ENCODE data around the gene ARHGEF1. TPM values are rescaled to one million over a fixed set of nuclear protein-coding genes. Genes with fewer than 3 reads are reported as not detected.
"Not testable (repeated sequence)": the region's sequence is repeated elsewhere in the genome, so short reads cannot be mapped to it uniquely, and the experiment has no call there.

The ARHGEF1 gene
- total and polyA plus RNA-seq, 12 donors = 20.2 to 143 (median 30.2) TPM

- TF ChIP-seq CTCF (IDR thresholded peaks at IDR 0.05) = peak; percentile 29 to 77 (median 71)
- Histone ChIP-seq H3K9me3 (no peaks in the 10 kb centered on the region), H3K4me1 (peaks cover 0 to 96% (median 37%) of the 10 kb centered on the region in 9 donors), H3K27ac (peak overlapping the region in 4 of 10 donors; percentile 1 to 78 (median 38)), H3K4me3 (no peak overlapping the region), H3K27me3 (no peaks in the 10 kb centered on the region), H3K36me3 (peaks cover 0 to 45% (median 32%) of the 10 kb centered on the region in 9 donors)
- ATAC-seq = peak; percentile 46 to 75 (median 67)
- 51 to 59% methylated on average over 18 of the region's 18 CpGs for WGBS, 2 donors
- intact Hi-C loops (cut with DNase I) = loop anchor here (1.0 to 10.0 kb wide), 9 partner anchors 59 to 84 kb away; partner anchors contain the start of gene RABAC1 (in 3 of the 10)
- peak; percentile 47 to 61 for DNase-seq
These were observed 10.0 kb upstream of the ARHGEF1 start for GRCh38 chr19:41872775-41873647.

GRCh38 chr19:41875973-41876372 lies 7.0 kb upstream of the ARHGEF1 start:
- H3K27me3 ChIP-seq, H3K9me3 ChIP-seq, ATAC-seq, DNase-seq, H3K4me3 ChIP-seq: not testable (repeated sequence)
- Histone ChIP-seq H3K4me1 (peaks cover 0 to 74% (median 24%) of the 10 kb centered on the region in 9 donors), H3K36me3 (peaks cover 0 to 16% (median 13%) of the 10 kb centered on the region in 9 donors), H3K27ac (peak overlapping the region in 1 of 10 donors; percentile 86)
- 81 to 86% methylated on average over 3 of the region's 3 CpGs for WGBS, 2 donors
- intact Hi-C loops (cut with DNase I) = loop anchor here in 3 of 10 donors (5.0 to 10.0 kb wide), 2 partner anchors 59 to 61 kb away; no protein-coding TSS in a partner anchor

- Histone ChIP-seq H3K27me3 (no peaks in the 10 kb centered on the region), H3K27ac (peak within 1 kb of the TSS in 1 of 10 donors; percentile 86), H3K4me3 (no peak within 1 kb of the TSS), H3K36me3 (peaks cover 0 to 4% (median 2%) of the 10 kb centered on the region in 9 donors), H3K4me1 (peaks cover 0 to 68% (median 15%) of the 10 kb centered on the region in 9 donors), H3K9me3 (no peaks in the 10 kb centered on the region)
- intact Hi-C loops (cut with DNase I) = loop anchor here in 3 of 10 donors (5.0 to 10.0 kb wide), 2 partner anchors 58 to 60 kb away; no protein-coding TSS in a partner anchor
- no peak for DNase-seq
- no peak for ATAC-seq
- no peak for TF ChIP-seq CTCF (IDR thresholded peaks at IDR 0.05)
- WGBS, 2 donors = 65 to 73% methylated on average over 9 of the region's 9 CpGs
These were observed 5.8 kb upstream of the ARHGEF1 start, which contains the start of gene CD79A for GRCh38 chr19:41876847-41877832. CD79A (plus strand) TSS chr19:41877279; CDS start chr19:41877305, 26 bp downstream.

- no peak for TF ChIP-seq CTCF (IDR thresholded peaks at IDR 0.05)
- no peaks in the 10 kb centered on the region for H3K36me3 ChIP-seq
- 75 to 78% methylated on average over 17 of the region's 17 CpGs for WGBS, 2 donors
- no peak overlapping the region for H3K4me3 ChIP-seq
- ATAC-seq (no peak), DNase-seq (no peak)
- H3K4me1 ChIP-seq = peaks cover under 1 to 64% (median 8%) of the 10 kb centered on the region in 9 donors
- no peaks in the 10 kb centered on the region for H3K9me3 ChIP-seq
- peak overlapping the region in 1 of 10 donors; percentile 86 for H3K27ac ChIP-seq
- no peaks in the 10 kb centered on the region for H3K27me3 ChIP-seq
- intact Hi-C loops (cut with DNase I) = loop anchor here in 3 of 10 donors (5.0 to 10.0 kb wide), 2 partner anchors 57 to 59 kb away; no protein-coding TSS in a partner anchor
These were observed 4.8 kb upstream of the ARHGEF1 start for GRCh38 chr19:41877916-41878905.
